HFF-Myc (cell line): Measurements from ENCODE around the gene HSDL1.

Experiments
- DNase-seq: peaks from one replicate; pipeline ENCODE4 v3.0.0-alpha.2; 2011; ENCODE audit warnings: low read depth; ENCODE audit errors: extremely low read depth
- H3K4me3 ChIP-seq: replicated peaks from 2 replicates; pipeline ENCODE4 v1.5.1; 2011; ENCODE audit warnings: low read depth, mild to moderate bottlenecking, control low read depth, low read length
- TF ChIP-seq, protein P1 (sequence below): IDR thresholded peaks from 2 replicates; pipeline ENCODE4 v1.5.1; 2012; ENCODE audit warnings: mild to moderate bottlenecking, low read depth, low read length, control low read depth; ENCODE audit errors: missing control alignments

Gene HSDL1

DNA sequence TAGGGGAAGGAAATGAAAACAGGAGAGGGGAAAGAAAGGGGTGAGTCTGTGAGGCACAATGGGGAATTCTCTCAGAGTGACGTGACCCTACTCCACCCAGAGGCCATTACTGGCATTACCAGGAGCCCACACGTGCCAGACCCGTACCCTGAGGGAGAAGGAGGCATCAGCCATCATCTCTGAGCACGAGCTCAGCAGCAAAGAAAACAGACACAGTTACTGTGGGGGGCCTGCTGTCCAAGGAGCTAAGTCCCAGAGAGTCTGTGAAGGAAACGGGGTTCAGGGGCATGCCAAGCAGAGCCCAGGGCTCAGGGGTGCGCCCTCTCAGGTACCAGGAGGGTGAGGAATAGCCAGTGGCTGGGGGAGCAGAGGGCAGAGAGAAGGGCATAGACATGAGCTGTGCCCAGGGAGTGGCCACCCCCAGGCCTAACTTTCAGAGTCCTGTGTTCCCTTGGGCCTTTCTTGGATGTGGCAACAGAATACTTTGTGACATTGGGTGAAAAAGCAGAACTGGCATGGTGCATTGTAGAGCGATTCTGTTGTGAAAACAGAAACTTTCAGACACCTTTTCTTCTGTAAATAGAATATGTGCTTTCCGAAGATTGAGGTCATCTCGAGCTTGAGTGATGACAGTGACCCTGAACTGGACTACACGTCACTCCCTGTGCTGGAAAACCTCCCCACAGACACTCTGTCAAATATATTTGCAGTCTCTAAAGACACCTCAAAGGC is 30.5 kb upstream of the HSDL1 start:
- no peak overlapping the region for H3K4me3 ChIP-seq
- TF ChIP-seq, protein P1, sequence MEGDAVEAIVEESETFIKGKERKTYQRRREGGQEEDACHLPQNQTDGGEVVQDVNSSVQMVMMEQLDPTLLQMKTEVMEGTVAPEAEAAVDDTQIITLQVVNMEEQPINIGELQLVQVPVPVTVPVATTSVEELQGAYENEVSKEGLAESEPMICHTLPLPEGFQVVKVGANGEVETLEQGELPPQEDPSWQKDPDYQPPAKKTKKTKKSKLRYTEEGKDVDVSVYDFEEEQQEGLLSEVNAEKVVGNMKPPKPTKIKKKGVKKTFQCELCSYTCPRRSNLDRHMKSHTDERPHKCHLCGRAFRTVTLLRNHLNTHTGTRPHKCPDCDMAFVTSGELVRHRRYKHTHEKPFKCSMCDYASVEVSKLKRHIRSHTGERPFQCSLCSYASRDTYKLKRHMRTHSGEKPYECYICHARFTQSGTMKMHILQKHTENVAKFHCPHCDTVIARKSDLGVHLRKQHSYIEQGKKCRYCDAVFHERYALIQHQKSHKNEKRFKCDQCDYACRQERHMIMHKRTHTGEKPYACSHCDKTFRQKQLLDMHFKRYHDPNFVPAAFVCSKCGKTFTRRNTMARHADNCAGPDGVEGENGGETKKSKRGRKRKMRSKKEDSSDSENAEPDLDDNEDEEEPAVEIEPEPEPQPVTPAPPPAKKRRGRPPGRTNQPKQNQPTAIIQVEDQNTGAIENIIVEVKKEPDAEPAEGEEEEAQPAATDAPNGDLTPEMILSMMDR: peak; percentile 56
- DNase-seq: no peak

DNA sequence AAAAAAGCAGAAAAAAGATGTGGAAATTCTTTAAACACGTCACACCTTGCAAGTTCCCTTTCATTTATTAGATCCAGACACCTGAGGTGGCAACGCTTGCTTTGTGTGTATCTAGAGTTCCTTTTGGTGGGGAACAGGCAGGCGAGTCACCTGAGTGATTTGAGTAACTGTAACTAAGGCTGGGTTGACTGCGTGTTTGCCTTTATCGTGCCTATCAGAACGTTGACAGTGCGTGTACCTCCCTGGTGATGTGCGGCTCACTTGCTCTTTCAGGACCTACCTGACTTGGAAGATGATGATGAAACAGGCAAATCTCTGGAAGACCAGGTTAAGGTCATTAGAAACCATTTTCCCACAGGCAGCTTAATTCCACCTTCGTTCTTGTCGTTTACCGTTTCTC is 29.4 kb upstream of the HSDL1 start:
- DNase-seq: no peak
- no peak overlapping the region for H3K4me3 ChIP-seq
- TF ChIP-seq, protein P1: no peak

DNA sequence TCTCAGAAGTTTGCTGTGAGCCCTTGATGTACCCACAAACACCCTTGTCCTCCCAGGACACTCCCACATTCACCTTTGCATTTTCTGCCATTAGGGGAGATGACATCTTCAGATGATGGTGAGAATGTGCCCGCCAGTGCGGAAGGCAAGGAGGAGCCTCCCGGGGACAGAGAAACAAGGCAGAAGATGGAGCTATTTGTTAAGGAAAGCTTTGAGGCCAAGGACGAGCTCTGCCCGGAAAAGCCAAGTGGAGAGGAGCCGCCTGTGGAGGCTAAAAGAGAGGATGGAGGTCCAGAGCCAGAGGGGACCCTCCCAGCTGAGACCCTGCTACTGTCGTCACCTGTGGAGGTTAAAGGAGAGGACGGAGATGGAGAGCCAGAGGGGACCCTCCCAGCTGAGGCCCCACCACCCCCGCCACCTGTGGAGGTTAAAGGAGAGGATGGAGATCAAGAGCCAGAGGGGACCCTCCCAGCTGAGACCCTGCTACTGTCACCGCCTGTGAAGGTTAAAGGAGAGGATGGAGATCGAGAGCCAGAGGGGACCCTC is 24.9 kb upstream of the HSDL1 start:
- TF ChIP-seq, protein P1: no peak
- no peak for DNase-seq
- no peak overlapping the region for H3K4me3 ChIP-seq

DNA sequence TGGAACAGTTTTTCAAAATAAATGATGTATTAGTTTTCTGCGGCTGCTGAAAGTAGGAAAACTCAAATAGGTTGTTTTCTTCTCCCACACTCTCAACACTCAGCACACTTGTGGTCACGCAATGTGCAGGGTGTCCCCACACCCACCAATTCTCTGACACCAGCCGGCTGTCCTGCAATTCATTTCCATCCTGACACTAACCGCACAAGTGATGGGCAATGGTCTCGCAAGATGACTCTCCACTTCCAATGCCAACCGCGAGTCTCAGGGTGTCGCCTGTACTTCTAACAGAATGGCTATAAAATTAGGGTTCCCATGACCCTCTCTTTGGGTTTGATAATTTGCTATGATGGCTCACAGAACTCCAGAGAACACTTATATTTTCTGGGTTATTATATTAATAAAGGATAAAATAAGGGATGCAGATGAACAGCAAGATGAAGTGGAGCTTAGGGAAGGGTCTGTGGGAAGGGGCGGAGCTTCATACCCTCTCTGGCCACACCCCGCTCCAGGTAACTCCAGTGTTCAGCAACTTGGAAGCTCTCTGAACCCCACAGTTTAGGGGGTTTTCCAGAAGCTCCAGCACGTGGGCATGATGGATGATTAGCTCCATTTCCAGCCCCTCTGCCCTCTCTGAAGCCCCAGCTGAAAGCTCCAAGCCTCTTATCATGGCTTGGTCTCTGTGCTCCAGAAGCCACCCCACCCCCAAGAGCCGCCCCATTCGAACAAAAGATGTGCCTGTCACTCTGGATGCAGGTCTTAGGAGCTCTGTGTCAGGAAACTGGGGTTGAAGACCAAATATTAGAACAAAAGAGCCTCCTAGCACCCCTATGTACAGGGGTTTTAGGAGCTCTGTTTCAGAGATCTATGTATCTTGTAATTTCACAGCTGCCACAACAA is 22.1 kb upstream of the HSDL1 start:
- DNase-seq: no peak
- TF ChIP-seq, protein P1: no peak
- no peak overlapping the region for H3K4me3 ChIP-seq

DNA sequence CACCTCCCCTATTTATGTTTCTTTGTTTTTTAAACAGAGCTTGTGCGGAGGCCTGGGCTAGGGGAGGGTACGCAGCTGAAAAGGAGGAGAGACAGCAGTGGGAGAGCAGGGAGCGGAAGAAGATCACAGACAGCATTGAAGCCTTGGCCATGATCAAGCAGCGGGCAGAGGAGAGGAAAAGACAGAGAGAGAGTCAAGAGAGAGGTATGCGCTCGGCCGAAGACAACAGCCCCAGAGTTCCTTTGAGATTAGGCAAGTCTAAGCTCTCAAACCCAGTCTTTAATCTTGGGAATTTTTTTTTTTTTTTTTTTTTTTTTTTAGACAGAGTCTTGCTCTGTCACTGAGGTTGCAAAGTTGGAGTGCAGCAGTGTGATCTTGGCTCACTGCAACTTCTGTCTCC is 20.8 kb upstream of the HSDL1 start:
- TF ChIP-seq, protein P1: no peak
- H3K4me3 ChIP-seq: no peak overlapping the region
- DNase-seq: no peak

DNA sequence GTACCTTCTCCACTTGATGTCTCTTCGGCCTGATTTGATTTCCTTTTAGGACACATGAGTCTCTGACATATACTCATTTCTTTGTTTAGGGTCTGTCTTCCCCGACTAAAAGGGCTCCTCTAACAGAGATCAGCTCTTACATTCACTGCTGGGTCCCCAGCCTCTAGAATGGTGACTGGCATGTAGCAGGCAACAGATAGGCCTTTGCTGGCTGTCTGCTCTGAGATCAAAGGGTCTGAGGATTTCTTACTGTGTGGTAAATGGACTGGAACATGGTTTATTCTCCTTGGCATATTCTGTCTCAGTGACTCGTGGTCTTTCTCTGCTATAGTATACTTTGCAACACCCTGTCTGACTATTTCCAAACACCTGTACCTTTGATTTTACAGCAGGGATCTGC is 16.8 kb upstream of the HSDL1 start:
- no peak for DNase-seq
- TF ChIP-seq, protein P1: no peak
- no peak overlapping the region for H3K4me3 ChIP-seq
